Measurements from ENCODE around the gene MRPL24. TPM values are rescaled to one million over a fixed set of nuclear protein-coding genes. Genes with fewer than 3 reads are reported as not detected.
A peak's percentile ranks its signal among the peaks of the same experiment; 100 is the strongest.

The MRPL24 gene
- total RNA-seq, 2 donors from 2014 or later, result 58.8 to 67.0 TPM

GRCh38 chr1:156721131-156721530 lies 19.8 kb downstream of the MRPL24 start:
- H3K4me3 Mint-ChIP-seq, result peak overlapping the region; percentile 41
- H3K36me3 Mint-ChIP-seq (ENCODE audit: low read depth), result peaks cover 12% of the 10 kb centered on the region
- peak overlapping the region; percentile 81 for H3K27ac Mint-ChIP-seq
- peak; percentile 15 for ATAC-seq (replicated peaks)
- H3K9me3 Mint-ChIP-seq, result no peaks in the 10 kb centered on the region
- H3K4me1 Mint-ChIP-seq, result peaks cover 16% of the 10 kb centered on the region
- no peaks in the 10 kb centered on the region for H3K27me3 Mint-ChIP-seq

- H3K4me3 Mint-ChIP-seq, result no peak overlapping the region
- peaks cover 6% of the 10 kb centered on the region for H3K4me1 Mint-ChIP-seq
- H3K9me3 Mint-ChIP-seq, result no peaks in the 10 kb centered on the region
- peaks cover 15% of the 10 kb centered on the region for H3K36me3 Mint-ChIP-seq (ENCODE audit: low read depth)
- no peak for ATAC-seq (replicated peaks)
- no peak overlapping the region for H3K27ac Mint-ChIP-seq
- H3K27me3 Mint-ChIP-seq, result no peaks in the 10 kb centered on the region
Measured at GRCh38 chr1:156717351-156717750, 23.5 kb downstream of the MRPL24 start.

- peak overlapping the region; percentile 66 for H3K27ac Mint-ChIP-seq
- H3K27me3 Mint-ChIP-seq, result no peaks in the 10 kb centered on the region
- no peaks in the 10 kb centered on the region for H3K9me3 Mint-ChIP-seq
- H3K4me1 Mint-ChIP-seq, result peaks cover 6% of the 10 kb centered on the region
- no peak overlapping the region for H3K4me3 Mint-ChIP-seq
- no peak for ATAC-seq (replicated peaks)
- peaks cover 15% of the 10 kb centered on the region for H3K36me3 Mint-ChIP-seq (ENCODE audit: low read depth)
Measured at GRCh38 chr1:156714830-156715229, 26.1 kb downstream of the MRPL24 start.

- no peak for ATAC-seq (replicated peaks)
- peaks cover 6% of the 10 kb centered on the region for H3K4me1 Mint-ChIP-seq
- no peak overlapping the region for H3K4me3 Mint-ChIP-seq
- no peaks in the 10 kb centered on the region for H3K27me3 Mint-ChIP-seq
- H3K36me3 Mint-ChIP-seq (ENCODE audit: low read depth), result peaks cover 15% of the 10 kb centered on the region
- no peaks in the 10 kb centered on the region for H3K9me3 Mint-ChIP-seq
- H3K27ac Mint-ChIP-seq, result no peak overlapping the region
Measured at GRCh38 chr1:156712626-156713025, 28.3 kb downstream of the MRPL24 start.

- peaks cover 5% of the 10 kb centered on the region for H3K36me3 Mint-ChIP-seq (ENCODE audit: low read depth)
- no peak for ATAC-seq (replicated peaks)
- no peaks in the 10 kb centered on the region for H3K27me3 Mint-ChIP-seq
- H3K9me3 Mint-ChIP-seq, result no peaks in the 10 kb centered on the region
- peaks cover under 1% of the 10 kb centered on the region for H3K4me1 Mint-ChIP-seq
- H3K4me3 Mint-ChIP-seq, result no peak overlapping the region
- H3K27ac Mint-ChIP-seq, result no peak overlapping the region
Measured at GRCh38 chr1:156711011-156711817, 29.7 kb downstream of the MRPL24 start.

GRCh38 chr1:156709757-156710489 lies 31.0 kb downstream of the MRPL24 start:
- Mint-ChIP-seq H3K27ac (peak overlapping the region; percentile 15), H3K4me3 (no peak overlapping the region), H3K9me3 (no peaks in the 10 kb centered on the region), H3K36me3 (ENCODE audit: low read depth) (no peaks in the 10 kb centered on the region), H3K4me1 (peaks cover 6% of the 10 kb centered on the region), H3K27me3 (no peaks in the 10 kb centered on the region)
- ATAC-seq (replicated peaks), result no peak

- Mint-ChIP-seq H3K27ac (peak overlapping the region; percentile 15), H3K4me3 (no peak overlapping the region), H3K27me3 (peaks cover 6% of the 10 kb centered on the region), H3K4me1 (peaks cover 11% of the 10 kb centered on the region), H3K36me3 (ENCODE audit: low read depth) (no peaks in the 10 kb centered on the region), H3K9me3 (no peaks in the 10 kb centered on the region)
- ATAC-seq (replicated peaks), result no peak
Measured at GRCh38 chr1:156709031-156709430, 31.9 kb downstream of the MRPL24 start.

GRCh38 chr1:156708218-156708661 lies 32.6 kb downstream of the MRPL24 start:
- ATAC-seq (replicated peaks), result no peak
- peaks cover 11% of the 10 kb centered on the region for H3K4me1 Mint-ChIP-seq
- peaks cover 9% of the 10 kb centered on the region for H3K27me3 Mint-ChIP-seq
- no peak overlapping the region for H3K27ac Mint-ChIP-seq
- H3K36me3 Mint-ChIP-seq (ENCODE audit: low read depth), result no peaks in the 10 kb centered on the region
- H3K4me3 Mint-ChIP-seq, result no peak overlapping the region
- H3K9me3 Mint-ChIP-seq, result no peaks in the 10 kb centered on the region

GRCh38 chr1:156707417-156708217 lies 33.3 kb downstream of the MRPL24 start:
- Mint-ChIP-seq H3K27ac (peak overlapping the region; percentile 42), H3K9me3 (no peaks in the 10 kb centered on the region), H3K27me3 (peaks cover 12% of the 10 kb centered on the region), H3K4me3 (peak overlapping the region; percentile 85), H3K36me3 (ENCODE audit: low read depth) (no peaks in the 10 kb centered on the region), H3K4me1 (peaks cover 11% of the 10 kb centered on the region)
- no peak for ATAC-seq (replicated peaks)

GRCh38 chr1:156706657-156707416 lies 34.1 kb downstream of the MRPL24 start:
- Mint-ChIP-seq H3K4me3 (peak overlapping the region; percentile 85), H3K36me3 (ENCODE audit: low read depth) (no peaks in the 10 kb centered on the region), H3K4me1 (peaks cover 11% of the 10 kb centered on the region), H3K9me3 (no peaks in the 10 kb centered on the region), H3K27me3 (peaks cover 12% of the 10 kb centered on the region), H3K27ac (peak overlapping the region; percentile 89)
- no peak for ATAC-seq (replicated peaks)

GRCh38 chr1:156705918-156706656 lies 34.8 kb downstream of the MRPL24 start:
- peak; percentile 78 for ATAC-seq (replicated peaks)
- Mint-ChIP-seq H3K9me3 (no peaks in the 10 kb centered on the region), H3K27me3 (peaks cover 16% of the 10 kb centered on the region), H3K4me3 (peak overlapping the region; percentile 85), H3K27ac (peak overlapping the region; percentile 89), H3K36me3 (ENCODE audit: low read depth) (no peaks in the 10 kb centered on the region), H3K4me1 (peaks cover 11% of the 10 kb centered on the region)

- Mint-ChIP-seq H3K27me3 (peaks cover 16% of the 10 kb centered on the region), H3K36me3 (ENCODE audit: low read depth) (no peaks in the 10 kb centered on the region), H3K27ac (peak within 1 kb of the TSS; percentile 89)
Measured at GRCh38 chr1:156705321-156705917, 35.5 kb downstream of the MRPL24 start, which contains the start of gene CRABP2. Gene CRABP2, minus strand, starts transcription at chr1:156705583. Its CDS starts 137 bp downstream, at chr1:156705446.

GRCh38 chr1:156704930-156705320 lies 36.0 kb downstream of the MRPL24 start:
- H3K4me3 Mint-ChIP-seq, result peak overlapping the region; percentile 85
- H3K9me3 Mint-ChIP-seq, result no peaks in the 10 kb centered on the region

More at GRCh38 chr1:156705321-156705917, 35.5 kb downstream of the MRPL24 start, which contains the start of gene CRABP2:
- peak; percentile 48 for ATAC-seq (replicated peaks)
- peak within 1 kb of the TSS; percentile 85 for H3K4me3 Mint-ChIP-seq
- H3K4me1 Mint-ChIP-seq, result peaks cover 11% of the 10 kb centered on the region
- no peaks in the 10 kb centered on the region for H3K9me3 Mint-ChIP-seq

More at GRCh38 chr1:156704930-156705320, 36.0 kb downstream of the MRPL24 start:
- Mint-ChIP-seq H3K27me3 (peaks cover 16% of the 10 kb centered on the region), H3K27ac (peak overlapping the region; percentile 89), H3K4me1 (peaks cover 11% of the 10 kb centered on the region), H3K36me3 (ENCODE audit: low read depth) (no peaks in the 10 kb centered on the region)
- peak; percentile 72 for ATAC-seq (replicated peaks)

All from activated T-helper 17 cell treated with anti-CD3 and anti-CD28 coated beads, Interleukin-2, amount 50 U/mL, for 72 hours (primary cell).